B cell (primary cell): Measurements from ENCODE around the gene AMZ1.

Experiments
- EZH2 ChIP-seq: IDR thresholded peaks from 2 replicates; pipeline ENCODE4 v1.6.1; 2012; ENCODE audit warnings: borderline replicate concordance, low read depth, mild to moderate bottlenecking, moderate library complexity, low read length; ENCODE audit not compliant: insufficient read depth, poor library complexity, severe bottlenecking
- TF ChIP-seq, protein P1 (sequence below): fragments of 200-600 bp; IDR thresholded peaks from one replicate; pipeline ENCODE4 v1.8.0; 2022; ENCODE audit warnings: antibody characterized with exemption, mild to moderate bottlenecking

DNA sequence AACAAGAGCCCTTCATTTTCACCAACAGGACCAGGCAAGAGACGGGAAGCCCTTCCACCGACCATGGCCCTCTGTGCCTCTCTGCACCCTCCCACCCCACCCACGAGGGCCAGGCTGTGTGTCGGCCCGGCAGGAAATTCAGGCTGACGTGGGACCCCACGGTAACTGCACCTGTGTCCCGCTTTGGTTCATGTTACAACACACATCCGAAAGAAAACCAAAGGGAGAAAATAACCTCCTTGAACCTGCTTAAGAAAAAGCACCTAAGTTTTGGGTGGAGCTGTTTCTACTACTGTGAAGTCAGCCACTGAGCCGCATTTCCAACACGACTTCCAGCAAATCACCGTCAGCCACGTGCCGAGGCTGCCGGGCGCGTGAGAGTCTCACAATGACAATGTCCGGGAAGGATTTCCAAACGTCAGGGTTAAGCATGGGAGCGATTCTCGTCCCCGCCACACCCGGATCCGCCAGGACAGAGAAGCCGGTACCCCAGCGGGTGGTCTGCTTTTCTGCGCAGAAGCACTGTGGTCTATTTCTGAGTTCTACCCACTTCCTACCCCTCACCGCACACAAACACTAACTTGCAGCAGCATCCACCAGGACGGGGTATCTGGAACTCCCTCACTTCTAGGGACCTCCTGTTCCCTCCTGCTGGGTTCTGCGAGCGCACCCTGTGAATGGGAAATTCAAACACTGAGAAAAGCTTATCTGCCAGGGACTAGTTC is 36.6 kb downstream of the AMZ1 start:
- TF ChIP-seq, protein P1, sequence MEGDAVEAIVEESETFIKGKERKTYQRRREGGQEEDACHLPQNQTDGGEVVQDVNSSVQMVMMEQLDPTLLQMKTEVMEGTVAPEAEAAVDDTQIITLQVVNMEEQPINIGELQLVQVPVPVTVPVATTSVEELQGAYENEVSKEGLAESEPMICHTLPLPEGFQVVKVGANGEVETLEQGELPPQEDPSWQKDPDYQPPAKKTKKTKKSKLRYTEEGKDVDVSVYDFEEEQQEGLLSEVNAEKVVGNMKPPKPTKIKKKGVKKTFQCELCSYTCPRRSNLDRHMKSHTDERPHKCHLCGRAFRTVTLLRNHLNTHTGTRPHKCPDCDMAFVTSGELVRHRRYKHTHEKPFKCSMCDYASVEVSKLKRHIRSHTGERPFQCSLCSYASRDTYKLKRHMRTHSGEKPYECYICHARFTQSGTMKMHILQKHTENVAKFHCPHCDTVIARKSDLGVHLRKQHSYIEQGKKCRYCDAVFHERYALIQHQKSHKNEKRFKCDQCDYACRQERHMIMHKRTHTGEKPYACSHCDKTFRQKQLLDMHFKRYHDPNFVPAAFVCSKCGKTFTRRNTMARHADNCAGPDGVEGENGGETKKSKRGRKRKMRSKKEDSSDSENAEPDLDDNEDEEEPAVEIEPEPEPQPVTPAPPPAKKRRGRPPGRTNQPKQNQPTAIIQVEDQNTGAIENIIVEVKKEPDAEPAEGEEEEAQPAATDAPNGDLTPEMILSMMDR = no peak
- no peak for TF ChIP-seq EZH2
